Activated effector memory CD4-positive, alpha-beta T cell treated with anti-CD3 and anti-CD28 coated beads, Interleukin-2, amount 50 U/mL, for 16 hours (primary cell): ENCODE data around the gene SEPTIN5.

Experiments used
- DNase-seq: peaks from one replicate; pipeline ENCODE4 v3.0.0-alpha.2; 2020

The SEPTIN5 gene

DNA sequence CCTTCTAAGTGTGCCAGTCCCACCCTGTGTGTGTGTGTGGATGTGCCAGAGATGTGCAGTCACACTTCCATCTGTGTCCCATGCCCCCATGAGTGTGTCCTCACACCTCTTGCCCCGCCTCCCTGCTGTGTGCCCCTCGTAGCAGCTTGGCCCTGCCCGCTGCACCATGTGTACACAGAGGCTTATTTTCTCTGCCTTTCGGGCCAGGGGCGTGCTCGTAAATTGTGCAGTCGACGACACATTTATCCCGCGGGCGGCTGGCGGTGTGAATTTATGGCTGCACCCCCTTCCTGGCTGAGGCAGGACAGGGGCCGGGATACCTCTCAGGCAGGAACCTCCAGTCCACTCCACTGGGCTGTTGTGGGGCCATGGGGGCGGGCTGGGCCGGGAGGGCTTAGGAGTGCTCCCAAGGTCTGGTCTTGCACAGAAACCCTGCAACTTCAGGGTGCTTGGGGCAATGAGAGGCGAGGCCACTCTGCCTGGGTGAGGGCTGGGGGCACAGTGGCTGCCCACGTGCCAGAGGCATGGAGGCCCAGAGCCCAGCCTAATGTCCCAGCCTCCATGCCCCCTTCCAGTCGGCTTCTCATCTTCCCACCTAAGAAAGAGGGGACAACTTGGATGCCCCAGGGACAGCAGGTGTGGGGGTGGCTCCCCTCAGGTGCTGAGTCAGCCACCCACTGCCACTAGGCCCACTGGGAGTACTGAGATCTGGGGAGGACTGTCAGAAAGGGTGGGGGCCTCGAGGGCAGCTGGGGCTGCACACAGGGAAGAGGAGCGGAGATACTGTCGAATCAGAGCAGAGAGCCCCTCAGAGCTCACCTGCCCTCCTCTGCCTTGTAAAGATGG, 21.6 kb downstream of the SEPTIN5 start:
- no peak for DNase-seq

DNA sequence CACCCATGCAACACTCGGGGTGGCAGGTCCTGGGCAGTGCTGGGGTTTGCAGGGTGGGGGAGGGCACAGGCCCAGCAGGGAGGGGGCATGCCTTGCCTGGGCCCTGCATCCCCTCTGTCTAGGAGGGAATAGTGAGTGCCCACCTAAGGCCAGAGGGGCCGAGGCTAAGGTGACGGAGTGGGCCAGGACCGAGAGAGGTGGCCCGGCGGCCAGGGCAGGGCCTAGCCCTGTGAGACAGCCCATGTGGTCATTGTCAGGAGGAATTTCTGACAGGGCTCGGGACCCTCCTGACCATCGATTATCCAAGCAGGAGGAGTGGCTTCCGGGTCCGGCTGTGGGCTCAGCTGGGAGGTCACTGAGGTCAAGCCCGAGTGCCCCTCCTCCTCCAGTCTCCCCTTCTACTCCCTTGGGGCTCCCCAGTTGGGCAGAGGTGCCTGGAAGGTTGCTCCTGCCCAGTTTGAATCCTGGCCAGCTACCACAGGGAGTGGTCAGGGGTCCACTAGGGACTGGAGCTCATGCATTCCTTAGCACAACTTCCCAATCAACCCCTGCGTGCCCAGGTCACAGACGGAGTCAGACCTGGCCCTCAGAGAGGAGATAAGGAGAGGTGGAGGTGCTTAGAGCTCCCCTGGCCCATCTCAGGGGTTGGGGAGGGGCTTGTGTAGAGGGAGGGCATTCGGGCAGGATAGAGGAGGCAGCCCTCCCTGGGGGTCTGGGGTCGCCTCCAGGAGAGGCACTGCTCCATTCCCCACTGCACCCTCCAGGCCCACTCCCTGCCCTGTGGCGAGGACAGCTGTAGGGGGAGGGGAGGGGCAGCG, 23.8 kb downstream of the SEPTIN5 start:
- DNase-seq: no peak

DNA sequence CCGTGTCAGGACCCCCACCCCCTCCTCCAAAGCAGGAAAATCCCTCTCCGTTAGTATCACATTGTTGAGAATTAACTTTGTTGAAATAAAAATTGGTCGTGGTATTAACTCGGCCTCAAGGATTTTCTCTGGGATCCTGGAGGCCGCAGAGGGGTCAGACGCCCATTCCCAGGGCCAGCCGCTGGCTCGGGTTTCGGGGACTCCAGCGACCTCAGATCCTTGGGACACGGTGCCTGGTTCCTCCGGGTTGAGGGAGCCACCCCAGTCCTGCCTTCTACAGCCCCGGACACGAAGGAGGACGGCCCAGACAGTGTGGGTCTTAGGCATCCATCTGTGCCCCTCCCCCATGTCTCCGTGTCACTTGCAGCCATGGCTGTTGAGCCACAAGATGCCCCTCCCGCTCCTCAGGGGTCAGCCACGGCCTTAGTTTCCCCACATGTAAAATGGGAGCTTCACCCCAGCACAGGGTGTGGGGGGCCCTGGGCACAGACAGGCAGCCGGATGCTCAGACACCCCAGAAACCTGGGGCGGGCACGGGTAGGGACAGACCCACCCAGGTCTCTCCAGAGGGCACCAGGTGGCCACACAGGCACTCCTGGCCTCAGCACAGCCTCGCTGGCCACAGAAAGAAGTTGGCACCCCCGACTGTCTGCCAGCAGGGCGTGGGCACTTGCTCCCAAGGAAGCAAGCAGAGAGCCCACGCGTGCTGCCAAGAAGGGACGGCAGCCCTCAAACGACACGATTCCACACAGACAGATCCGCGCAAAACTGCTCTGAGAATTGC, 24.6 kb downstream of the SEPTIN5 start:
- no peak for DNase-seq

DNA sequence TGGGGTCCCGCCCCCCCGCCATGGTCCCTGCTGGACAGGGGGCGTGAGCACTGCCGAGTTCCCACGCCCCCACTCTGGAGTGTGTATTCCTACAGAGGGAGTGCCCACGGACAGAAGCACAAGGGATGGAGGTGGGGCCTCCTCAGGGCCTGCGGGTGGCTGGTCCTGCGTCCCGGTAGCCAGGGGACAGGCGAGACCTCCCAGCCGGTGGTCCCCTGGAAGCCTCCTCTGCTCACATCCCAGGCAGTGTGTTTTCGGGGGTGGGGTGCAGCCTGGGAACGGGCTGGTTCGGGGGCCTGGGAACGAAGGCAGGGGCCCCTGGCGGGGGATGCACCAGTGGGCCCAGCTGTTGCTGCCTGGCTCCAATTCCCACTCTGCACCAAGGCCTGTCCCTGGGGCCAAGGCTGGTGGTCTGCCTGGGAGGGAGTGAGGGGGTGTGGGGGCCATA, 25.2 kb downstream of the SEPTIN5 start:
- no peak for DNase-seq

DNA sequence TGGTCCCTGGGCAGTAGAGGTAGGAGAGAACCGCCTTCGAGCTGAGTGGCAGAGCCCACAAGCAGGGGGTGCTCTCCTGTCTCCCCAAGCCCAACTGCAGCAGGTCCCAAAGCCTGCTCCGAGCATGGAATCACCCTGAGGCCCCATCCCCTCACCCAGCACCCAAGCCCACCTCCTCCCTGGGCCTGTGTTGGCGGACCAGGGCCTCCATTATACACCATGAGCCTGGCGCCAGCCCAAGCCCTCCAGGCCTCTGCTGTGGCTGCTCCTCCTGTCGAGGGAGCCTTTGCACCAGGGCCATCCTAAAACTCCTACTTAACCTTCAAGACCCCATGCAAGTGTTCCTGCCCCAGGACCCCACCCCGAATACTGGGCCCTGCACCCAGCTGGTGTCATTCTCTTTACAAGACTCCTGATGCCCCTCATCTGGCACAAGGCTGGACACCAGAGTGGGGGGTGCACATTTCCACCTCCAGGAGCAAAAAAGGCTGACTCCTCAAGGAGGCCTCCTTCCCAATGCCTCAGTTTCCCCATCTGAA, 25.7 kb downstream of the SEPTIN5 start:
- no peak for DNase-seq

DNA sequence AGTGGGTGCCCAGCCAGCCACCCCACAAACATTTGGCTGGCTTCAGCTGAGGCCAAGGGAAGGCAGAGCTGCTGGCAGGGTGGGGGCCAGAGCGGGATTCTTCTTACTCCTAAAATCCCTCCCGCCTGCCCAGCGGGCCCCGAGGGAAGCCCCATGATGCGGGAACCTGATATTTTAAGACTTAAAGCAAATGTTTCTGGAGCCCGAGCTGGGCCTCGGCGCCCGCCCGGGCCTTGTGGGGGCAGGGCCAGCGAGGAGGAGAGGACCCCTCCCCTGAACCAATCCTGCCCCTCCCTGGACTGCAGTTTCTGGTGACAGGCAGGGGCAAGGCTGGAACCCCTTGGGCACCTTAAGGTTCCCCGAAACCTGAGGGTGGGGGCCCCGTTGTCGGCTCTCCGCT, 26.3 kb downstream of the SEPTIN5 start:
- DNase-seq: no peak

DNA sequence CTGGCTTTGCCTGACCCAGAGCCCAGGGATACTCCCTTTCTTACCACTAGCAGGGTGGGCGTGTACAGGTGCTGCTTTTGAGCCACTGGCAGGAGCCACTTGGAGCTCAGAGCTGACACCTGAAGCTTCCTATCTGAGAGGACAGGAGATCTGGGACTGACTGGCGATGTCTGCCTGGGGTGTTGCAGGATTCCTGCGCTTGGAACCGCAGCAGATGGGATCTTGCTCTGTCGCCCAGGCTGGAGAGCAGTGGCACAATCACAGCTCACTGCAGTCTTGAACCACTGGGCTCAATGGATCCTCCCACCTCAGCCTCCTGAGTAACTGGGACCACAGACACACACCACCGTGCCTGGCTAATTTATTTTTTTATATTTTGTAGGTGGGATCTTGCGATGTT, 26.8 kb downstream of the SEPTIN5 start:
- no peak for DNase-seq

DNA sequence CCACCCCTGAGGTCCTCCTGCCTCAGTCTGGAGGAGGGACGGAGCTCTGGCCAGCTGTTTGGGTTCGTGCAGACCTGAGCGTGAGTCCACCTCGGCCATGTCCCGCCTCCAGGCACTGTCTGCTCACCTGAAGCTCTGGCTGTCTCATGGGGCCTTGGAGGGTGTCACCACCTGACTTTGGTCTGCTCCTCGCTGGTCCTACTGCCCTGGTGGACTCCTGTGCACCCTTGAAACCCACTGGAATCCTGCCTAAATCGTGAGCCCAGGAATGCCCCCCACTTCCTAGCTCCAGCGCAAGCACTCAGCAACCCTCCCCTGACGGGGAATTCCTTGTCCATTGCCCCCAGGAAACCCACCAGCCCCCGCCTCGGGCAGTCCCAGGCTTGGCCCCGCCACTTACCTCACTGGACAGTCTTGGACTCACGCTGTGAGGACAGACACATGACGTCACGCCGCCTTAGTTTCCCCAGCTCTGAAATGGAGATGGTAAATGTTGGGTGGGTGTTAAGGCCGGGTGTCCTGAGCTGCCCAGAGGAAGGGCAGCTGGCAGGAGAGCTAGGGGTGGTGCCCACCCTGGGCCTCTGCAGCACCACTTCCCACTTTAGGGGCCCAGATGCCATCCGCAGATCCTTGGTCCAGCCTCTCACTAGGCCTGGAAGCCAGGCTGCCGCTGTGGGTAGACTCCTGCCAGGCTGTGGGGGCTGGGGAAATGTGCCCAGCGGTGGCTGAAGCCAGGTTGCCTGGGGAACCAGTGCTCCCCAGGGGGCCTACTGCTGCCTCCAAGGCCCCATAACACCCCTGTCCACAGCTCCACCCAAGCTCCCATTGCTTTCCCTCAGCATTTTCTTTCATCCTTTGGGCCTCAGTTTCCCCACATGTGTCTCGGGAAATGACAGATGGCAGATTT, 28.1 kb downstream of the SEPTIN5 start:
- DNase-seq: no peak

DNA sequence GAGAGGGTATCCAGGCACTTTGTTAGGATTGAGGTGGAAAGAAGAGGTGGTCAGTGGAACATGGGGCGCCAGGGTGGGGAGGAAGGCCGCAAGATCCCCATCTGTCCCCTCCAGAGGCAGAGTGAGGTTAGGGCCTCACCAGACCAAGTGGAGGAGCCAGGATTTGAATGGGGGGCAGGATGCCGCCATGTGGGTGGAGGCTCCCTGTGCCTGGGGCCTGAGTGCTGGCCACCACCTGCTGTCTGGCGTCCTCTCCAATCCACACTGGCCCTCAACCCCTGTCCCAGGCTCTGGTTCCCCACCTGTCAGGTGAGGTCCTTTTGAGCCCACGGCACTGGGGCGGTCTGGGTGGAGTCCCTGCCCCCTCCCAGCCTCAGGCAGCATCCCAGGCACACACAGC, 28.8 kb downstream of the SEPTIN5 start:
- no peak for DNase-seq

DNA sequence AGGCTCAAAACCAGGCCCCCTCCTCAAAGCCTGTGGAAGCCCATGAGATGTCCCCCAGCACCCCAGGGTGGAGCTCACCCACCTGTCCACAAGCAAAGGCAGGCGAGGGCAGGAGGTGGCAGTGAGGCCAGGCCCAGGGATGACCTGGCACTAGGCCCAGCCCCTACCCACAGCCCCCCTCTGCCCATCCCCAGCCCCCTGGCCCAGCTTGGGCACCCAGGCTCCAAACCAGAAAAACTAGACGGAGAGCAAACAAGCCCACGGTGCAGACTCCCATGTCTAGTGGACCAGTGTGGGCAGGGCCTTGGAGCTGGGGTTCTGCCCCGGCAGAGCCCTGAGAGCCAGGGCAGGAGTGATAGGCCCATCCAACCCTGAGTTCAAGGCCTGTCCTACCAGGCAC, 29.3 kb downstream of the SEPTIN5 start:
- no peak for DNase-seq

DNA sequence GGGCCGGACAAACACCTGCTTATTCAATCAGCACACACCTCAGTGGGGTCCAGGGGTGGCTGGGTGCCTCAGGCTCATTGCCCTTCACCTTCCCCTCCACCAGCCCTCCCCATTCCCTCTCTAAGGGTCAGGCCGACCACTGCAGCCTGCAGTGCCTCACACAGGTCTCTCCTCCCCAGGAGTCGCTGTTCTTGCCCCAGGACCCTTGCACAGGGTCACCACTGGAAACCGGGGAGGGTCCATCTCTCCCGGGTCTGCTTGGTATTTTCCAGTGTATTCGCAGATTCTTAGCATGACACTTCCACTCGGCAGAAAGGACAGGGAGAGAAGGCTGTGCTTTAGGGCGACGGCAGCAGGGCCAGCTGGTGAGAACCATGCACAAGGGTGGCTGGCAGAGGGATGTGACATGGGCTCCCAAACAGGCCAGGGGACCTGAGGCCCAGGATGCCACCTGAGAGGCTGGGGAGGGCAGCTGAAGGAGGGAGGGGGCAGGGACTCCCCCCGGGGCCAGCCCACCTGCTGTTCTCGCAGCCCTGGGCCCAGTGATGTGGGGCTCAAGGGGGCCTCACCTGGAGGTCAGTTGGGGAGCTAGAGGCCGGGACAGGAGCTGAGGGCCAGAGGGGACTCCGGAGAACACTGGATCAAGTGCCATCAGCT, 30.2 kb downstream of the SEPTIN5 start:
- DNase-seq: no peak

DNA sequence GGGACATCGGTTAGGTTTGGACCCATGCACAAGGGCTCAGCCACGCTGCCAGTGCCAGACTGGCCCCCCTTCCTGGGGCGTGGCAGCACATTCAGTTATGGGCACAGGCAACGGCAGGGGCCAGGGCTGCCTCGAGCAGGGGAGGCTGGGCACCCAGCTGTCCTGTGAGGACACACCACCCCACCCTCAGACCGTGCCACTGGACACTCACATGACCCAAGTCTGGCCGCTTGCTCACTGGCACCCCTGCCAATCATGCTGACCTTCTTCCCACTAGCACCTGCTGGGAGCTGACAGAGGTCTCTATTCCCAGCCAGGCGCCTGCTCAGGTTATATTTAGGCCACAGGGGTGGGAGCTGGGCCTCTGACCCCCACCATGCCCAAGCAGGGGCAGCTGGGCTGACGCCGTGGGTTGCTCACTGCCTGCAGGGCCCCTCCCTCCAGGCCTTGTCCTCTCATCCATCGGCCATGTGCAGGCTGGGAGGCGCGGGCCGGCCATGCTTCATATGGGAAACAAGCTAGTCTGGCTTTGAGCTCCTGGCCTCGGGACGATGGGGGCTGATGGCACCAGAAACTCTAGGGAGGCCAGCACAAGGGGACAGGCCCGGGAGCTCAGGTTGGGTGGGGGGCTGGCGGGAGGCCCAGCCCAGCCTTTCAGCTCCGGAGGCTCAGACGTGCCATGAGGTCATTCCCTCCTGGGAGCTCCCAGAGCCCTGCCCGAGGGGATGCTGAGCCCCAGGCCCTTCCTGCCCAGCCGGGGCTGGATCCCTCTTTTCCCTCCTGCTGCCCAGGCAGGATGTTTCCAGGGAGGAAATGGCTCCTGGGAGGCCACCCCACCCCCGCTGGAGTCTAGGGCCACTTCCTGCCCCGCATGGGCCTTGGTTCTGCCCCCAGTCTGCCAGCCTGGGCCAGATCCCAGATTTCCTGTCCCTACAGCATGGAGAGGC, 31.1 kb downstream of the SEPTIN5 start:
- DNase-seq: no peak

DNA sequence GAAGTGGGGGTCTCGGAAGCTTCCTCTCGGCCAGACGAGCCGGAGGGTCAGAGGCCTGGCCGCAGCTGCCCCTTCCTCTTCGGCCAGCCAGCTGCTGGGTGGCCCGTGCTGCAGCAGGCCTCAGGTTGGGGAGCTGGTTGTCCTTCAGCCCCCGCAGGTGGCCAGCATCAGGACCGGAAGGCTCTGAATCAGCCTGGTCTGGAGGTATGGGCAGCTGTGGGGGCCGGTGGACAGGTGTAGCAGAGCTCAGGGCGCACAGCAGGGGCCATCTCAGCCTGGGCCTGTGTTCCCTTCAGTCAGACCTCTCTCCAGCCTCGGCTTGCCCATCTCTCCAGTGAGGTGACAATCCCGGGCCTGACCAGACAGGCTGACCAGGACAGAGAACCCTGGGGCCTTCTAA, 32.4 kb downstream of the SEPTIN5 start:
- DNase-seq: no peak

DNA sequence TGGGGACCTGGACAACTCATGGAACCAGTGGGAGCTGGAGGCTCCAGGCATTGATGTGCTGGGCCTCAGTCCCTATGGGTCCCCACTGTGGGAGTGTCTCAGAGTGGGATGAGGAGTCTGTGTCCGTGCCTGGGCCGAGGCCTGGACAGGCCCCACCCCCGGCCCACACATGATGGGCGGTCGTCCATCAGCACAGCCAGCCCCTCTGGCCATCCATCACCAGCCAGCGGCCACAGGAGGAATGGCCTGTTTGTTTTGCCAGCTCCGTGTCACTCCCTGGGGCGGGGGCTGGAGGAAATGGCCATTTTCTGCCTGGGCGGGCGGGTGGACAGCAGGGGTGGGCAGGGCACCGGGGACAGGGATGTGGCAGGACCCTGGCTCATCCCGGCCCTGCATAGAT, 33.2 kb downstream of the SEPTIN5 start:
- DNase-seq: no peak

DNA sequence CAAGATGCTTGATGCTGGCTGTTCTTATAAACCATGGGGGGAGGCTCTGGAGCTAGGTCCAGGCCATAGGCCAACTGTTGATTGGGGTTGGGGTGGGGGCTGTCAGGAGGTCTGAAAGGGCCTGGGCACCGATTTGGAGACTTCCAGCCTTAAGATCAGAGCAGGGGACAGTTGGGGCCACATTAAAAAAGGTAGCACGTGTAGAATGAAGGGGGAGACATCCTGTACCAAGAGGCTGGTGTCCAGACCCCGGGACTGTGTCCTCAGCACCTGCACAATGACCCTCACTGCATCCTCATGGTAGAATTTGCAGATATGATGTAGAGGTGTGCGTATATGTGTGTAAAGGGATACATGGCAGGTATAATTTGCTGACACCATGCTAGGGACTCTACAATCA, 33.8 kb downstream of the SEPTIN5 start:
- no peak for DNase-seq

DNA sequence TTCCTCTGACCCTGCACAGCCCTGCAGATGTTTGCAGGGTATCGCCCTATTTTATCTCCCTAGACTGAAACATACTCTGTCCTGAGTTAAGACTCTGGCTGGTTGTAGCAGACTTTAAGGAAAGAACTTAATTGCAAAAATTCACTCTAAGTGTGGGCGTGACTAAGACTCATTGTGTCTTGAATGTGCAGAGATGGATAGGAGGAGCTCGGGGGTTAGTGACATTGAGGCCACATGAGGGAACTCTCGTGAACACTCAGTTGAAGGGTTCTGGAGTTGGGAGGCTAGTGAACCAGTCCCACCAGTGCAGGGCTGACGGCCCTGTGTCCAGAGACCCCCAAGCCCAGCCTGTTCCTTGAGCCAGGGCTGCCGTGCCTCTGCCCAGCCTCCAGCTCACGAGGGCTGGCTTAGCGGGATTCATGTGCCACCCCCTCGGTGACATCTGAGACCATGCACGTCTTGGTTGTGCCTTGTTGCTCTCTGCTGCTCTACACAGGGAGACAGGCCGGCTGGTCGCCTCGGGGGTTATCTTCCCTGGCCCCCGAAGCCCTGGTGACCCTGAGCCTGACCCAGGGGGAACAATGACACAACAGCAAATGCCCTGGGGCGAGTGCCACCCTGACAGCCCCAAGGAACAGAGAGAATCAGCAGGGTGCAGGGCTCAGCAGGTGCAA, 34.8 kb downstream of the SEPTIN5 start:
- DNase-seq: no peak

DNA sequence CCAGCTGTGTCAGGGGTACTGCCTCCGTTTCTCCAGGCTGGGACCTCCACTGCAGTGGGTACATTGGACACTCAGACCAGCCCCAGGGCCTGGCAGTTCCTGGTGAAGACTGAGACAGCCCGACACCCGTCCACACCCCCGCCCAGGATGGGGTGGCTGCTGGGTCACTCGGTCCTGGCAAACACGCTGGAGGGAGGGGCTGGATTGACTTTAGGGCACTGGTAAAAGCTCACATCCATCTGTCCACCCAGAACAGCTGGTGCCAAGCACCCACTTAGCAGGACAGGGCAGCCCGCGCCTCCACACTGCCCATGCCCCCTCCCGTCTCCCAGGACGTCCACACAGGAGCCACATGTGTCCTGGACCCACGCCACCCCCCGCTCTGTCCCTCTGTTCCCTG, 35.6 kb downstream of the SEPTIN5 start:
- DNase-seq: no peak

DNA sequence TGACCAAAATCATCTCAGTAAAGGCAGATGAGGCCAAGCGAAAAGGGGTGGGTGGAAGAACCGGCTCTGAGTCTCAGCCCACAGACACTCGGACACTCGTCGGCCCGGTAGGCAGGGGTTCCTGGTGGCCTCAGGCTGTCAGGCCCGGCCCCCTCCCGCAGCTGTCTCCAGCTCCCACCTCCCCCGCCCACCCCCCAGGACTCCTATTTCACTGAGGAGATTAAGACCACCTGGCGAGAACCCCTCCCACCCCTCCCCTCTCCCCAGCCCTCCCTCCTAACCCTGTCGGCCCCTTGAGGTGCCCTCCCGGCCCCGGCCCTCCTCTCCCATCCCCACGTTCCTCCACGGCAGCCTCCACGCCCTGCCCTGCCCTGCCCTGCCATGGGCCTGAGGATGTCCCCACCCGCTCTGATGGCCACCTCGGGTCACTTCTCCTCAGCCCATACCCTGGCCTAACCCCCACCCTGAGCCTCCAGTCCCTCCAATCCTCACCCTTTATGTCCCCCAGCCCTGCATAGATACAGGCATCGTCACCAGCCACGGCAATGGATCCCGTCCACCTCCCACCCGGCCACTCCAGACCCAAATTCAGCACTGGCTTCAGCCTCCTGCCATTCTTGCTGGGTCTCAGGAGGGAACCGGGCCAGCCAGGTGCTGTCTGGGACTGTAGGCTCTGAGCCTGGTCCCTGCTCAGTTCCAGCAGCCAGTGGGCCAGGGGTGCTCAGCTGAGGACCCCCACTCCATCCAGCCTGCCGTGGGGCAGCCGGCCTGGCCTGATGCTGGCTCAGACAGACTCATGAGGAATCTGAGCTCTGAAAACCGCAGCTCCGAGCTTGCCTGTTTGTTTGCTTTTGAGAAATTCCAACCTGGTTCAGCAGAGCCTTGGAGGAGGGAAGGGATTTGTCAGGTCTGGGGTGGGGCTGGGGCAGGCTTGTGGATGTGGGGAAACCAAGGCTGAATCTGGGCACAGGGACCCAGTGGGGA, 36.5 kb downstream of the SEPTIN5 start:
- no peak for DNase-seq
